Measurements from ENCODE around the gene DAP.

Gene DAP

GRCh38 chr5:10800852-10801251 lies 39.8 kb upstream of the DAP start:
- no peaks in the 10 kb centered on the region for H3F3A ChIP-seq (ENCODE audit: insufficient read depth)
- H3K9ac ChIP-seq (ENCODE audit: low read length), result no peak overlapping the region
- H3K36me3 ChIP-seq (ENCODE audit: low read length), result no peaks in the 10 kb centered on the region
- no peaks in the 10 kb centered on the region for H3K9me2 ChIP-seq (replicated peaks; ENCODE audit: insufficient read depth, low read length)
- no peak overlapping the region for H2AFZ ChIP-seq (ENCODE audit: low read depth, low read length, severe bottlenecking)
- H4K20me1 ChIP-seq (ENCODE audit: low read depth, low read length), result no peaks in the 10 kb centered on the region
- TF ChIP-seq, protein P1, sequence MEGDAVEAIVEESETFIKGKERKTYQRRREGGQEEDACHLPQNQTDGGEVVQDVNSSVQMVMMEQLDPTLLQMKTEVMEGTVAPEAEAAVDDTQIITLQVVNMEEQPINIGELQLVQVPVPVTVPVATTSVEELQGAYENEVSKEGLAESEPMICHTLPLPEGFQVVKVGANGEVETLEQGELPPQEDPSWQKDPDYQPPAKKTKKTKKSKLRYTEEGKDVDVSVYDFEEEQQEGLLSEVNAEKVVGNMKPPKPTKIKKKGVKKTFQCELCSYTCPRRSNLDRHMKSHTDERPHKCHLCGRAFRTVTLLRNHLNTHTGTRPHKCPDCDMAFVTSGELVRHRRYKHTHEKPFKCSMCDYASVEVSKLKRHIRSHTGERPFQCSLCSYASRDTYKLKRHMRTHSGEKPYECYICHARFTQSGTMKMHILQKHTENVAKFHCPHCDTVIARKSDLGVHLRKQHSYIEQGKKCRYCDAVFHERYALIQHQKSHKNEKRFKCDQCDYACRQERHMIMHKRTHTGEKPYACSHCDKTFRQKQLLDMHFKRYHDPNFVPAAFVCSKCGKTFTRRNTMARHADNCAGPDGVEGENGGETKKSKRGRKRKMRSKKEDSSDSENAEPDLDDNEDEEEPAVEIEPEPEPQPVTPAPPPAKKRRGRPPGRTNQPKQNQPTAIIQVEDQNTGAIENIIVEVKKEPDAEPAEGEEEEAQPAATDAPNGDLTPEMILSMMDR (IDR thresholded peaks at IDR 0.05; ENCODE audit: insufficient read depth, low read length, poor library complexity, severe bottlenecking), result no peak
- no peak for TF ChIP-seq EZH2phosphoT487 (conservative IDR thresholded peaks at IDR 0.05; ENCODE audit: low read length)
- H3K4me3 ChIP-seq (ENCODE audit: insufficient read depth, low read length, poor library complexity, severe bottlenecking), result no peak overlapping the region
- no peak overlapping the region for H3K4me2 ChIP-seq (ENCODE audit: low read depth, low read length, poor library complexity, severe bottlenecking)
- no peaks in the 10 kb centered on the region for H3K9me3 ChIP-seq (ENCODE audit: insufficient read depth, low read length)
- no peaks in the 10 kb centered on the region for H3K27me3 ChIP-seq (ENCODE audit: low read length)
- H3K79me2 ChIP-seq (ENCODE audit: insufficient read depth, low read length), result no peaks in the 10 kb centered on the region
- no peak overlapping the region for H3K27ac ChIP-seq (ENCODE audit: low read depth, low read length)

- no peaks in the 10 kb centered on the region for H3K36me3 ChIP-seq (ENCODE audit: low read length)
- H3K4me3 ChIP-seq (ENCODE audit: insufficient read depth, low read length, poor library complexity, severe bottlenecking), result no peak overlapping the region
- H4K20me1 ChIP-seq (ENCODE audit: low read depth, low read length), result no peaks in the 10 kb centered on the region
- no peaks in the 10 kb centered on the region for H3K79me2 ChIP-seq (ENCODE audit: insufficient read depth, low read length)
- no peak overlapping the region for H3K4me2 ChIP-seq (ENCODE audit: low read depth, low read length, poor library complexity, severe bottlenecking)
- no peak for TF ChIP-seq EZH2phosphoT487 (conservative IDR thresholded peaks at IDR 0.05; ENCODE audit: low read length)
- TF ChIP-seq, protein P1 (IDR thresholded peaks at IDR 0.05; ENCODE audit: insufficient read depth, low read length, poor library complexity, severe bottlenecking), result no peak
- no peak overlapping the region for H2AFZ ChIP-seq (ENCODE audit: low read depth, low read length, severe bottlenecking)
- H3K27ac ChIP-seq (ENCODE audit: low read depth, low read length), result no peak overlapping the region
- no peaks in the 10 kb centered on the region for H3F3A ChIP-seq (ENCODE audit: insufficient read depth)
- H3K9ac ChIP-seq (ENCODE audit: low read length), result no peak overlapping the region
- H3K9me2 ChIP-seq (replicated peaks; ENCODE audit: insufficient read depth, low read length), result no peaks in the 10 kb centered on the region
- no peaks in the 10 kb centered on the region for H3K27me3 ChIP-seq (ENCODE audit: low read length)
- H3K9me3 ChIP-seq (ENCODE audit: insufficient read depth, low read length), result no peaks in the 10 kb centered on the region
Measured at GRCh38 chr5:10797261-10797660, 36.2 kb upstream of the DAP start.

- no peak for TF ChIP-seq EZH2phosphoT487 (conservative IDR thresholded peaks at IDR 0.05; ENCODE audit: low read length)
- TF ChIP-seq, protein P1 (IDR thresholded peaks at IDR 0.05; ENCODE audit: insufficient read depth, low read length, poor library complexity, severe bottlenecking), result no peak
- Histone ChIP-seq H3K4me2 (ENCODE audit: low read depth, low read length, poor library complexity, severe bottlenecking) (no peak overlapping the region), H4K20me1 (ENCODE audit: low read depth, low read length) (no peaks in the 10 kb centered on the region), H3F3A (ENCODE audit: insufficient read depth) (no peaks in the 10 kb centered on the region), H3K9me2 (replicated peaks; ENCODE audit: insufficient read depth, low read length) (no peaks in the 10 kb centered on the region), H3K27me3 (ENCODE audit: low read length) (no peaks in the 10 kb centered on the region), H3K9me3 (ENCODE audit: insufficient read depth, low read length) (no peaks in the 10 kb centered on the region), H3K4me3 (ENCODE audit: insufficient read depth, low read length, poor library complexity, severe bottlenecking) (no peak overlapping the region), H3K27ac (ENCODE audit: low read depth, low read length) (no peak overlapping the region), H3K79me2 (ENCODE audit: insufficient read depth, low read length) (no peaks in the 10 kb centered on the region), H2AFZ (ENCODE audit: low read depth, low read length, severe bottlenecking) (no peak overlapping the region), H3K9ac (ENCODE audit: low read length) (no peak overlapping the region), H3K36me3 (ENCODE audit: low read length) (no peaks in the 10 kb centered on the region)
Measured at GRCh38 chr5:10793785-10794184, 32.8 kb upstream of the DAP start.

Measured in SU-DHL-6 (cell line).